Colonic mucosa (tissue), 4 donors: ENCODE measurements around the gene FRRS1. TPM values are rescaled to one million over a fixed set of nuclear protein-coding genes. Genes with fewer than 3 reads are reported as not detected.

Experiments
- DNase-seq: peaks from one replicate; pipeline ENCODE4 v3.0.0-alpha.2; 2020
- H3K27ac ChIP-seq: fragments of 200-600 bp; one replicate; pipeline ENCODE4 v1.8.0; 2021
- H3K27me3 ChIP-seq: fragments of 200-600 bp; one replicate; pipeline ENCODE4 v1.8.0; 2021
- H3K36me3 ChIP-seq: fragments of 200-600 bp; one replicate; pipeline ENCODE4 v1.8.0; 2021
- H3K4me1 ChIP-seq: fragments of 200-600 bp; one replicate; pipeline ENCODE4 v1.8.0; 2021; ENCODE audit warnings: mild to moderate bottlenecking
- H3K4me3 ChIP-seq: fragments of 200-600 bp; one replicate; pipeline ENCODE4 v1.8.0; 2021
- H3K9ac ChIP-seq, 2 donors: one replicate each; pipeline ENCODE4 v1.7.0; 2013; ENCODE audit warnings: control low read depth in 2 of 2, low read depth in 2 of 2, low read length in 2 of 2
- H3K9me3 ChIP-seq: fragments of 200-600 bp; one replicate; pipeline ENCODE4 v1.8.0; 2021
- CTCF ChIP-seq: fragments of 200-600 bp; IDR thresholded peaks from one replicate; pipeline ENCODE4 v1.8.0; 2022; ENCODE audit warnings: antibody characterized with exemption, mild to moderate bottlenecking
- intact Hi-C: fragments of 100-400 bp; cut with DNase I; formaldehyde crosslinking; loops from one replicate; pipeline ENCODE4 v1.14.1; 2022
- total RNA-seq, 2 donors: library from RNA; stranded (reverse); fragmentation: NEBNext Ultra II Directional in 1 of 2; extraction: Animal tissue kit (Norgen Biotek cat#: 25700) in 1 of 2; gene quantifications; one replicate each; pipeline ENCODE4 v1.2.1, GENCODE V29; 2021
- donor health status: healthy.
- donor health status: DM: no; HTN: no; CAD: no.
- donor health status: DM: no; HTN: no; CAD: no.

FRRS1 gene
- total RNA-seq, 2 donors from 2014 or later, result 16.7 to 17.1 TPM

GRCh38 chr1:99696616-99697015 lies 69.8 kb downstream of the FRRS1 start:
- no peak for TF ChIP-seq CTCF
- intact Hi-C loops, result no loop called here
- H3K27me3 ChIP-seq, result no peaks in the 10 kb centered on the region
- no peak overlapping the region for H3K4me3 ChIP-seq
- no peak overlapping the region for H3K9ac ChIP-seq
- no peaks in the 10 kb centered on the region for H3K36me3 ChIP-seq
- DNase-seq, result no peak
- no peaks in the 10 kb centered on the region for H3K9me3 ChIP-seq
- H3K27ac ChIP-seq, result no peak overlapping the region
- H3K4me1 ChIP-seq, result no peaks in the 10 kb centered on the region

GRCh38 chr1:99691175-99691574 lies 75.3 kb downstream of the FRRS1 start:
- DNase-seq, result no peak
- Histone ChIP-seq H3K9ac (no peak overlapping the region), H3K27ac (no peak overlapping the region), H3K4me3 (no peak overlapping the region), H3K27me3 (no peaks in the 10 kb centered on the region), H3K4me1 (no peaks in the 10 kb centered on the region), H3K36me3 (no peaks in the 10 kb centered on the region), H3K9me3 (no peaks in the 10 kb centered on the region)
- intact Hi-C loops, result no loop called here
- no peak for TF ChIP-seq CTCF

- Histone ChIP-seq H3K9ac (no peak overlapping the region), H3K4me3 (no peak overlapping the region)
- DNase-seq, result peak; percentile 74
Observed at GRCh38 chr1:99685516-99686180, 80.8 kb downstream of the FRRS1 start.

GRCh38 chr1:99682291-99682751 lies 84.1 kb downstream of the FRRS1 start:
- no peaks in the 10 kb centered on the region for H3K36me3 ChIP-seq
- no peak for TF ChIP-seq CTCF

More at GRCh38 chr1:99685516-99686180, 80.8 kb downstream of the FRRS1 start:
- Histone ChIP-seq H3K27me3 (no peaks in the 10 kb centered on the region), H3K4me1 (no peaks in the 10 kb centered on the region), H3K27ac (no peak overlapping the region), H3K36me3 (no peaks in the 10 kb centered on the region), H3K9me3 (no peaks in the 10 kb centered on the region)
- TF ChIP-seq CTCF, result peak; percentile 45
- intact Hi-C loops, result loop anchor here (10.0 kb wide), 1 partner anchor 201 kb away; no protein-coding TSS in a partner anchor

GRCh38 chr1:99681583-99681982 lies 84.9 kb downstream of the FRRS1 start:
- no peaks in the 10 kb centered on the region for H3K36me3 ChIP-seq
- no peak overlapping the region for H3K27ac ChIP-seq
- TF ChIP-seq CTCF, result no peak
- H3K27me3 ChIP-seq, result no peaks in the 10 kb centered on the region
- intact Hi-C loops, result loop anchor here (10.0 kb wide), 1 partner anchor 197 kb away; no protein-coding TSS in a partner anchor
- H3K9ac ChIP-seq, result no peak overlapping the region
- DNase-seq, result no peak
- H3K9me3 ChIP-seq, result no peaks in the 10 kb centered on the region
- H3K4me3 ChIP-seq, result no peak overlapping the region
- H3K4me1 ChIP-seq, result no peaks in the 10 kb centered on the region

More at GRCh38 chr1:99682291-99682751, 84.1 kb downstream of the FRRS1 start:
- H3K27ac ChIP-seq, result no peak overlapping the region
- H3K4me1 ChIP-seq, result no peaks in the 10 kb centered on the region
- DNase-seq, result no peak
- H3K4me3 ChIP-seq, result no peak overlapping the region
- H3K9me3 ChIP-seq, result no peaks in the 10 kb centered on the region
- no peaks in the 10 kb centered on the region for H3K27me3 ChIP-seq
- no peak overlapping the region for H3K9ac ChIP-seq
- intact Hi-C loops, result loop anchor here (10.0 kb wide), 1 partner anchor 198 kb away; no protein-coding TSS in a partner anchor
